Measurements from ENCODE around the gene SLC38A3. TPM values are rescaled to one million over a fixed set of nuclear protein-coding genes. Genes with fewer than 3 reads are reported as not detected.
A peak's percentile ranks its signal among the peaks of the same experiment; 100 is the strongest.

Gene SLC38A3
- total and polyA plus RNA-seq, 9 of the 15 experiments (the other 6 are each of a cell fraction or from before 2014, with no cell fraction given): 0.09 to 0.38 (median 0.16) TPM; not detected in 6

DNA sequence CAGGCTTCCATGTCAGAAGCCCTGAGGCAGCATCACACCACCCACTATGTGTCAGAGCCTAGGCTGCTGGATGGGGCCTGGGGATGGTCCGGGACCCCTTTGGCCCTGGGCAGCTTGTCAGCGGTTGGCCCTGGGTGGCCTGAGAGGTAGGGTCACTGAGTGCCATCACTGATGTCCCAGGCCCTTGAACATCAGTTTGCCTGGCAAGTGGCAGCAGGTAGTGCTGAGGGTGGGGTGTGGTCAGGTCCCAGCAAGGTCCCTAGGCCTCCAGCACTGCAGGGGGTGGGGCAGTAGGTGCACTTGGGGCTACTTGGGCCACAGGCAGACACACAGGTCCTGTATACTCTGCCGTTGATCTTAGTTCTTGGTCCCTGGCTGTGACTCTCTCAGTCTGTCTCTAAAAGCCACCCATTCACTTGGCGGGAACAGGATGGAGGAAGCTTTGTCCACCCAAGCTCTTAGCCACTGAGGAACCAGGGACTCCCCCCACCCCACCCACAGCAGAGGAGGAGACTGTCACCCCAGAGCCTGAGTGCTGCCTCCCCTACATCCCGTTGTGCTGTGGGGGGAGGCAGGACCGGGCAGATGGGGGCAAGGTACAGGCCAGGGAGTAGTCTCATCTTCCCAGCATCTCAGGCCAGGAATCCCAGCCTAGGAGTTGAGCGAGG, 36.8 kb downstream of the SLC38A3 start (continued):
- no peak for TF ChIP-seq ZBTB8A (IDR thresholded peaks at IDR 0.05; ENCODE audit: partially characterized antibody)

DNA sequence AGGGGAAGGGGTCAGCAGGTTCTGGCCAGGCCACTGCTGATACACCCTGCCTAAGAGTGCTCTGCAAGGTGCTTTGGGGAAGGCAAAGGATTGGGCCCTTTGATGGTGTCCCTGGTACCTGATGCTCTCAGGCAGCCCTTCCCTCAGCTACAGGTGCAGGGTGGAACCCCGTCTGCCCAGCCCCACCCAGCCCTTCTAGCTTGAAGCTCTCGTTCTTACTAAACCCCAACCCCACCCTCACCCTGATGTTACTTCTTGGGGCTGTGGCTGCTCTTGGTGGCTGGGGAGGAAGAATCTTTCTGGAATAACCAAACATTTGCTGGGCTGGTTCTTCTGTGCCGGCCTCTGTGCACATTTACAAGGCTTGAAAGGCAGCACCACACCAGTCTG, 37.3 kb downstream of the SLC38A3 start:
- CTCF ChIA-PET (ENCODE audit: low intra/inter-chr PET ratio): no interaction called here
- H3K36me3 ChIP-seq (ENCODE audit: control insufficient read depth, insufficient read depth, low read length): peaks cover 7% of the 10 kb centered on the region; the same call in 1 of the 3 replicates
- in situ Hi-C loops (cut with MboI) (no loop called here), intact Hi-C loops (cut with micrococcal nuclease) (no loop called here)
- DNase-seq (ENCODE audit: extremely low read depth in 1 of 4, low spot score in 3 of 4) (no peak), FAIRE-seq (no peak), ATAC-seq (no peak)
- H3K27ac ChIP-seq (ENCODE audit: extremely low read depth, low read depth, low read length): peak overlapping the region; percentile 33; the same call in 2 of the 3 replicates
- H3K4me2 ChIP-seq (ENCODE audit: insufficient read depth, low read length): peak overlapping the region; percentile 43; the same call in 1 of the 2 replicates
- no peaks in the 10 kb centered on the region for H4K20me1 ChIP-seq (replicated peaks; ENCODE audit: control insufficient read depth, insufficient read depth, low read length)
- peak overlapping the region in 1 of 2 experiments; percentile 38; a peak in 2 of 4 replicates for H3K9ac ChIP-seq (ENCODE audit: insufficient read depth in 1 of 2, low read depth in 2 of 2, low read length in 2 of 2)
- H3K79me2 ChIP-seq (ENCODE audit: control insufficient read depth, insufficient read depth, low read length): peaks cover 44% of the 10 kb centered on the region
- TF ChIP-seq, protein P1, sequence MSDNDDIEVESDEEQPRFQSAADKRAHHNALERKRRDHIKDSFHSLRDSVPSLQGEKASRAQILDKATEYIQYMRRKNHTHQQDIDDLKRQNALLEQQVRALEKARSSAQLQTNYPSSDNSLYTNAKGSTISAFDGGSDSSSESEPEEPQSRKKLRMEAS (CRISPR knock-in tag; IDR thresholded peaks at IDR 0.05): no peak
- TF ChIP-seq SAFB (IDR thresholded peaks at IDR 0.05; ENCODE audit: borderline replicate concordance, low read depth, low read length) (no peak), CHCHD3 (CRISPR knock-in tag; IDR thresholded peaks at IDR 0.05) (no peak), POLR2A (conservative IDR thresholded peaks at IDR 0.05) (no peak), ZNF347 (CRISPR knock-in tag; IDR thresholded peaks at IDR 0.05; ENCODE audit: low read depth) (no peak), EWSR1 (IDR thresholded peaks at IDR 0.05; ENCODE audit: borderline replicate concordance, low read depth, partially characterized antibody) (no peak), HDAC2 (IDR thresholded peaks at IDR 0.05) (no peak), CEBPG (CRISPR knock-in tag; IDR thresholded peaks at IDR 0.05) (no peak), CEBPG (tag; conservative IDR thresholded peaks at IDR 0.05 in 1 of 2, IDR thresholded peaks at IDR 0.05 in 1 of 2) (no peak), NCOA6 (IDR thresholded peaks at IDR 0.05) (no peak), RAD21 (CRISPR knock-in tag; conservative IDR thresholded peaks at IDR 0.05 in 1 of 2, IDR thresholded peaks at IDR 0.05 in 1 of 2) (no peak), SAFB2 (IDR thresholded peaks at IDR 0.05; ENCODE audit: borderline replicate concordance, low read depth, low read length, severe bottlenecking) (no peak)
- TF ChIP-seq, protein P2, sequence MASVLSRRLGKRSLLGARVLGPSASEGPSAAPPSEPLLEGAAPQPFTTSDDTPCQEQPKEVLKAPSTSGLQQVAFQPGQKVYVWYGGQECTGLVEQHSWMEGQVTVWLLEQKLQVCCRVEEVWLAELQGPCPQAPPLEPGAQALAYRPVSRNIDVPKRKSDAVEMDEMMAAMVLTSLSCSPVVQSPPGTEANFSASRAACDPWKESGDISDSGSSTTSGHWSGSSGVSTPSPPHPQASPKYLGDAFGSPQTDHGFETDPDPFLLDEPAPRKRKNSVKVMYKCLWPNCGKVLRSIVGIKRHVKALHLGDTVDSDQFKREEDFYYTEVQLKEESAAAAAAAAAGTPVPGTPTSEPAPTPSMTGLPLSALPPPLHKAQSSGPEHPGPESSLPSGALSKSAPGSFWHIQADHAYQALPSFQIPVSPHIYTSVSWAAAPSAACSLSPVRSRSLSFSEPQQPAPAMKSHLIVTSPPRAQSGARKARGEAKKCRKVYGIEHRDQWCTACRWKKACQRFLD (CRISPR knock-in tag; IDR thresholded peaks at IDR 0.05): no peak
- TF ChIP-seq, protein P3, sequence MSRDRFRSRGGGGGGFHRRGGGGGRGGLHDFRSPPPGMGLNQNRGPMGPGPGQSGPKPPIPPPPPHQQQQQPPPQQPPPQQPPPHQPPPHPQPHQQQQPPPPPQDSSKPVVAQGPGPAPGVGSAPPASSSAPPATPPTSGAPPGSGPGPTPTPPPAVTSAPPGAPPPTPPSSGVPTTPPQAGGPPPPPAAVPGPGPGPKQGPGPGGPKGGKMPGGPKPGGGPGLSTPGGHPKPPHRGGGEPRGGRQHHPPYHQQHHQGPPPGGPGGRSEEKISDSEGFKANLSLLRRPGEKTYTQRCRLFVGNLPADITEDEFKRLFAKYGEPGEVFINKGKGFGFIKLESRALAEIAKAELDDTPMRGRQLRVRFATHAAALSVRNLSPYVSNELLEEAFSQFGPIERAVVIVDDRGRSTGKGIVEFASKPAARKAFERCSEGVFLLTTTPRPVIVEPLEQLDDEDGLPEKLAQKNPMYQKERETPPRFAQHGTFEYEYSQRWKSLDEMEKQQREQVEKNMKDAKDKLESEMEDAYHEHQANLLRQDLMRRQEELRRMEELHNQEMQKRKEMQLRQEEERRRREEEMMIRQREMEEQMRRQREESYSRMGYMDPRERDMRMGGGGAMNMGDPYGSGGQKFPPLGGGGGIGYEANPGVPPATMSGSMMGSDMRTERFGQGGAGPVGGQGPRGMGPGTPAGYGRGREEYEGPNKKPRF (IDR thresholded peaks at IDR 0.05; ENCODE audit: low read depth, low read length): no peak
- POLR2A ChIA-PET: interaction anchor here (0.6 kb wide), 1 partner anchor 106 kb away, joined by 3 read pairs; no protein-coding TSS in a partner anchor
- H2AFZ ChIP-seq (ENCODE audit: low read depth, low read length): no peak overlapping the region
- no peaks in the 10 kb centered on the region for H3K9me3 ChIP-seq (replicated peaks; ENCODE audit: control insufficient read depth, insufficient read depth, low read depth, low read length)
- 57% methylated on average over 1 of the region's 3 CpGs for WGBS (ENCODE audit: insufficient coverage, low coverage, missing lambda C conversion rate)
- no peaks in the 10 kb centered on the region for H3K27me3 ChIP-seq (ENCODE audit: control insufficient read depth in 2 of 2, insufficient read depth in 2 of 2, low read length in 2 of 2)
- peaks cover 51 to 66% of the 10 kb centered on the region in 2 experiments for H3K4me1 ChIP-seq (replicated peaks in 1 of 2; ENCODE audit: control insufficient read depth in 2 of 2, insufficient read depth in 2 of 2, low read length in 2 of 2)
- H3K4me3 ChIP-seq: no peak overlapping the region
- H3K9me1 ChIP-seq (ENCODE audit: control insufficient read depth, insufficient read depth, low read length): no peaks in the 10 kb centered on the region
- no TSS peak for BruUV-seq (replicated peaks)

All from K562 (cell line).